SK-N-MC (cell line): Measurements from ENCODE around the gene SPECC1.

ENCODE experiments used
- EZH2 ChIP-seq: fragments of 200-600 bp; sonication (generic); IDR thresholded peaks from one replicate; pipeline ENCODE4 v1.6.1; 2017; ENCODE audit warnings: antibody characterized with exemption
- POLR2AphosphoS5 ChIP-seq: IDR thresholded peaks from 2 replicates; pipeline ENCODE4 v1.6.1; 2012; ENCODE audit warnings: mild to moderate bottlenecking, low read depth, low read length, borderline replicate concordance

DNA sequence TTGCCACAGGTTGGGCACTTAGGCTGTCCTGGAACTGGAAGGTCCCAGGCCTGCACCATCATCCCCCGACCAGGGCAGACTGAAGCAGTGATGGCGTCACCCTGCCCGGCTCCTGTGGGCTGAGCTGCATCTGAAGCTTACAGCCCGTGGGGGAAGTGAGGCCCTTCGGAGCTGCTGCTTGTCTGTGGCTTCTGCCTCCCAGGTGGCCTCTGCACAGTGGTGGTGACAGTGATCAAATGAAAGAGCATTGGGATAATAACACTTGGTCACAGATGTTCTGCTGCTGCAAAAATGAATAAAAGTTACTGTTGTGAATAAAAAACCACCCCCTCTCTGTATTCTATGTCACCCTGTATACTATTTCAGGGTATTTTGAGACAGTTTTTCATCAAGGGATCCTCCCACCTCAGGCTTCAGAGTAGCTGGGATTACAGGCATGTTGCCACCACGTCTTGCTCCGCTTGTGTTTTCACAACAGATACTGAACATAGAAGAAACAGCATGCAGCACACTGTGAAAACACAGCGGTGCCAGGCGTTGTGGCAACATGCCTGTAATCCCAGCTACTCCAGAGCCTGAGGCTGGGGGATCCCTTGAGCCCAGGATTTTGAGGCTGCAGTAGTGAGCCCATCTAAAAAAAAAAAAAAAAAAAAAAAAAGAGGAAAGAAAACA is 293.2 kb downstream of the SPECC1 start:
- TF ChIP-seq EZH2 (no peak), POLR2AphosphoS5 (no peak)
